Neural cell (in vitro differentiated cells): ENCODE measurements around the gene NCOA7. TPM values are rescaled to one million over a fixed set of nuclear protein-coding genes. Genes with fewer than 3 reads are reported as not detected.

ENCODE experiments used
- H2AFZ ChIP-seq: fragments of 200-600, 300-800 bp; sonication (generic), shearing (Covaris generic); 2 replicates; pipeline ENCODE4 v1.6.0; 2014; ENCODE audit warnings: low read depth, mild to moderate bottlenecking, antibody characterized with exemption, low read length, moderate library complexity
- H3F3A ChIP-seq: fragments of 200-600 bp; shearing (Covaris generic); 2 replicates; pipeline ENCODE4 v1.6.1; 2016; ENCODE audit warnings: mild to moderate bottlenecking, moderate library complexity, mixed read lengths, antibody characterized with exemption, low read length; ENCODE audit not compliant: insufficient read depth, poor library complexity, severe bottlenecking
- H3K27ac ChIP-seq: fragments of 200-600, 300-800 bp; sonication (generic), shearing (Covaris generic); 2 replicates; pipeline ENCODE4 v1.5.1; 2014; ENCODE audit warnings: mild to moderate bottlenecking, low read length, moderate library complexity
- H3K27me3 ChIP-seq: fragments of 300-800, 200-600 bp; sonication (generic), shearing (Covaris generic); 2 replicates; pipeline ENCODE4 v1.6.0; 2014; ENCODE audit warnings: mild to moderate bottlenecking, low read depth, low read length, moderate library complexity; ENCODE audit not compliant: insufficient read depth
- H3K36me3 ChIP-seq: fragments of 300-800, 200-600 bp; sonication (generic), shearing (Covaris generic); 2 replicates; pipeline ENCODE4 v1.5.1; 2014; ENCODE audit warnings: mild to moderate bottlenecking, antibody characterized with exemption, low read length, moderate library complexity; ENCODE audit not compliant: insufficient read depth
- H3K4me2 ChIP-seq: fragments of 300-800, 200-600 bp; sonication (generic), shearing (Covaris generic); 2 replicates; pipeline ENCODE4 v1.6.0; 2014; ENCODE audit warnings: mild to moderate bottlenecking, low read length
- H3K4me3 ChIP-seq: fragments of 300-800, 200-600 bp; sonication (generic), shearing (Covaris generic); 2 replicates; pipeline ENCODE4 v1.5.1; 2014; ENCODE audit warnings: mild to moderate bottlenecking, low read length, moderate library complexity
- H3K79me2 ChIP-seq: fragments of 200-600 bp; shearing (Covaris generic); replicated peaks from 2 replicates; pipeline ENCODE4 v1.6.0; 2014; ENCODE audit warnings: mild to moderate bottlenecking, low read length, moderate library complexity; ENCODE audit not compliant: insufficient read depth
- H3K9ac ChIP-seq: fragments of 300-800, 200-600 bp; sonication (generic), shearing (Covaris generic); 2 replicates; pipeline ENCODE4 v1.6.1; 2016; ENCODE audit warnings: mild to moderate bottlenecking, low read length, mixed read lengths
- H3K9me2 ChIP-seq: fragments of 200-600 bp; shearing (Covaris generic); 2 replicates; pipeline ENCODE4 v1.6.1; 2016; ENCODE audit warnings: mild to moderate bottlenecking, low read length, mixed read lengths; ENCODE audit not compliant: insufficient read depth
- H3K9me3 ChIP-seq: fragments of 200-600, 300-800 bp; sonication (generic), shearing (Covaris generic); 2 replicates; pipeline ENCODE4 v1.6.1; 2016; ENCODE audit warnings: mild to moderate bottlenecking, mixed run types, low read length, moderate library complexity, mixed read lengths
- H4K20me1 ChIP-seq: fragments of 200-600 bp; shearing (Covaris generic); 2 replicates; pipeline ENCODE4 v1.6.1; 2016; ENCODE audit warnings: mild to moderate bottlenecking, mixed run types; ENCODE audit not compliant: insufficient read depth
- EP300 ChIP-seq: fragments of 450-650 bp; conservative IDR thresholded peaks from 2 replicates; pipeline ENCODE4 v1.6.1; 2014; ENCODE audit warnings: antibody characterized with exemption, mild to moderate bottlenecking, moderate library complexity; ENCODE audit not compliant: poor library complexity, severe bottlenecking
- EZH2 ChIP-seq: fragments of 200-600, 300-800 bp; shearing (Covaris generic), sonication (generic); IDR thresholded peaks from 2 replicates; pipeline ENCODE4 v1.6.1; 2014; ENCODE audit warnings: antibody characterized with exemption, low read length, borderline replicate concordance, mild to moderate bottlenecking; ENCODE audit not compliant: insufficient read depth, poor library complexity, severe bottlenecking
- MXI1 ChIP-seq: fragments of 450-650 bp; conservative IDR thresholded peaks from 2 replicates; pipeline ENCODE4 v1.6.1; 2014; ENCODE audit warnings: antibody characterized with exemption, mild to moderate bottlenecking; ENCODE audit not compliant: poor library complexity, severe bottlenecking
- POLR2AphosphoS5 ChIP-seq: IDR thresholded peaks from 2 replicates; pipeline ENCODE4 v1.6.1; 2012
- RAD21 ChIP-seq: fragments of 450-650 bp; conservative IDR thresholded peaks from 2 replicates; pipeline ENCODE4 v1.6.1; 2014; ENCODE audit warnings: antibody characterized with exemption, mild to moderate bottlenecking, moderate library complexity
- SMC3 ChIP-seq: fragments of 450-650 bp; conservative IDR thresholded peaks from 2 replicates; pipeline ENCODE4 v1.6.1; 2014; ENCODE audit warnings: antibody characterized with exemption, mild to moderate bottlenecking, moderate library complexity; ENCODE audit not compliant: poor library complexity
- TAF1 ChIP-seq: IDR thresholded peaks from 2 replicates; pipeline ENCODE4 v1.6.1; 2012; ENCODE audit warnings: low read depth
- polyA plus RNA-seq: library from polyadenylated mRNA; depleted of rRNA; stranded (reverse); fragments of >200 nt; gene quantifications from 2 replicates; pipeline ENCODE4 v1.2.3, GENCODE V29; 2014
- TF ChIP-seq, protein P1 (sequence below): fragments of 450-650 bp; IDR thresholded peaks from 2 replicates; pipeline ENCODE4 v1.5.1; 2014; ENCODE audit warnings: antibody characterized with exemption, mild to moderate bottlenecking, moderate library complexity; ENCODE audit not compliant: poor library complexity, severe bottlenecking

Gene NCOA7
- polyA plus RNA-seq, 1 donor from 2014 or later, result 17.1 TPM

DNA sequence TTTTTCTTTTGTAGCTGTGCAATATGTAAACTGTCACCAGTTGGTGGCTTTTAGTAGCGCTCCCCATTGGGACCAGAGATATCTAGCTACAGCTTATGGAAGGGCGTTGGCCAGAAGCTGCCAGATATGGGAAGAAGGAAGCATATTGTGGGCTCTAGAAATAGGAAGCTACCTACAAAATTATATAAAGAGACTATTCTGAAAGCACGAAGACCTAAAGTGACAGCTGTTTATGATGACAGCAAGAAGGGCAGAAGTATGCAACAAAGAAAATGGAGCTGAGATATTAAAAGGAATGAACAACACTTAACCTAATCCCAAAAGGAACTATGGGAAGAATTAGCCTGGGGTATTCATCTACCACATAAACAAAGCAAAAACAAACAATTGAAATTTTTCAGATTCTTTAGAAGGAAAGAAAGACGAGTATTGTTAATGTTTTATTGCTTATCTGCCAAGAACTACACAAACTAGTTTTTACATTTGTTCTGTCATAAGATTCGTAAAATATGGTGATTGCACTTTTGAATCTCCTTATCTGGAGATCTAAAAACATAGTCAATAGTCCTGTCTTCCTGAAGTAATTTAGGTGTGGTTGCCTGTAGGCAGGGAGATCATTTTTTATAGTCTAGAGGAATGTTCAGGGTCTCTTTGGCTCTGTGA lies 81.6 kb downstream of the NCOA7 start:
- H3K4me3 ChIP-seq, result no peak overlapping the region
- no peaks in the 10 kb centered on the region for H3K9me2 ChIP-seq
- no peak overlapping the region for H2AFZ ChIP-seq
- TF ChIP-seq SMC3 (no peak), EZH2 (no peak), RAD21 (no peak), EP300 (no peak), POLR2AphosphoS5 (no peak), MXI1 (no peak)
- TF ChIP-seq, protein P1, sequence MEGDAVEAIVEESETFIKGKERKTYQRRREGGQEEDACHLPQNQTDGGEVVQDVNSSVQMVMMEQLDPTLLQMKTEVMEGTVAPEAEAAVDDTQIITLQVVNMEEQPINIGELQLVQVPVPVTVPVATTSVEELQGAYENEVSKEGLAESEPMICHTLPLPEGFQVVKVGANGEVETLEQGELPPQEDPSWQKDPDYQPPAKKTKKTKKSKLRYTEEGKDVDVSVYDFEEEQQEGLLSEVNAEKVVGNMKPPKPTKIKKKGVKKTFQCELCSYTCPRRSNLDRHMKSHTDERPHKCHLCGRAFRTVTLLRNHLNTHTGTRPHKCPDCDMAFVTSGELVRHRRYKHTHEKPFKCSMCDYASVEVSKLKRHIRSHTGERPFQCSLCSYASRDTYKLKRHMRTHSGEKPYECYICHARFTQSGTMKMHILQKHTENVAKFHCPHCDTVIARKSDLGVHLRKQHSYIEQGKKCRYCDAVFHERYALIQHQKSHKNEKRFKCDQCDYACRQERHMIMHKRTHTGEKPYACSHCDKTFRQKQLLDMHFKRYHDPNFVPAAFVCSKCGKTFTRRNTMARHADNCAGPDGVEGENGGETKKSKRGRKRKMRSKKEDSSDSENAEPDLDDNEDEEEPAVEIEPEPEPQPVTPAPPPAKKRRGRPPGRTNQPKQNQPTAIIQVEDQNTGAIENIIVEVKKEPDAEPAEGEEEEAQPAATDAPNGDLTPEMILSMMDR, result no peak
- no peaks in the 10 kb centered on the region for H3F3A ChIP-seq
- H3K79me2 ChIP-seq, result no peaks in the 10 kb centered on the region
- no peaks in the 10 kb centered on the region for H3K27me3 ChIP-seq
- no peaks in the 10 kb centered on the region for H3K9me3 ChIP-seq
- H3K4me2 ChIP-seq, result no peak overlapping the region
- no peak overlapping the region for H3K27ac ChIP-seq
- H3K36me3 ChIP-seq, result no peaks in the 10 kb centered on the region
- no peaks in the 10 kb centered on the region for H4K20me1 ChIP-seq
- H3K9ac ChIP-seq, result no peak overlapping the region

DNA sequence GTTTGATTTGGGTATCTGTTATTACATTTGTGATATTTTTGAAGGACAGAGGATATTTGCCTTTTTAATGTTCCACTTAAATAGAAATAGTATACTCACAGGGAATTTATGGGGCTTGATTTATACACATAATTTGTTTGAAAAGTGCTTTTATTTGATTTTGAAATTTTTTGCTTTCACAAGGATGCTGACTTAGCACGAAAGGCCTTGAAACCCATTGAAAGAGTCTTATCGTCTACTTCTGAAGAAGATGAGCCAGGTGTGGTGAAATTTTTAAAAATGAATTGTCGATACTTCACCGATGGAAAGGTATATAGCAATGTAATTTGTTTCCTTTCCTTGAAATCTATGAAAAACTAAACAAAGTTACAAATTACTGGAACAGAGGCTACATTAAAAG lies 91.5 kb downstream of the NCOA7 start:
- Histone ChIP-seq H3K36me3 (no peaks in the 10 kb centered on the region), H3K27me3 (no peaks in the 10 kb centered on the region), H3K9me3 (no peaks in the 10 kb centered on the region), H3K4me2 (no peak overlapping the region), H4K20me1 (no peaks in the 10 kb centered on the region), H3K27ac (no peak overlapping the region), H3K9me2 (no peaks in the 10 kb centered on the region), H3K9ac (no peak overlapping the region), H3F3A (no peaks in the 10 kb centered on the region), H3K4me3 (no peak overlapping the region), H2AFZ (no peak overlapping the region), H3K79me2 (no peaks in the 10 kb centered on the region)
- TF ChIP-seq RAD21, result no peak
- no peak for TF ChIP-seq EZH2
- no peak for TF ChIP-seq EP300
- TF ChIP-seq, protein P1, result no peak
- no peak for TF ChIP-seq TAF1
- TF ChIP-seq POLR2AphosphoS5, result no peak
